HepG2 (cell line): ENCODE measurements around the gene SRSF1. TPM values are rescaled to one million over a fixed set of nuclear protein-coding genes. Genes with fewer than 3 reads are reported as not detected.
A peak's percentile ranks its signal among the peaks of the same experiment; 100 is the strongest.

Experiments
- AHDC1 ChIP-seq: sonication (generic); formaldehyde crosslinking; IDR thresholded peaks from 2 replicates; pipeline ENCODE4 v1.5.1; 2020; ENCODE audit warnings: mild to moderate bottlenecking, missing genetic modification reagents, borderline replicate concordance
- AHR ChIP-seq: IDR thresholded peaks from 2 replicates; pipeline ENCODE4 v1.6.1; 2018; ENCODE audit warnings: missing genetic modification reagents, missing compliant biosample characterization
- ATF2 ChIP-seq: sonication (generic); formaldehyde crosslinking; IDR thresholded peaks from 2 replicates; pipeline ENCODE4 v1.4.0; 2020; ENCODE audit warnings: missing genetic modification reagents
- BRF2 ChIP-seq: sonication (generic); formaldehyde crosslinking; IDR thresholded peaks from 2 replicates; pipeline ENCODE4 v1.8.1; 2022; ENCODE audit warnings: mild to moderate bottlenecking, missing genetic modification reagents
- DDIT3 ChIP-seq: sonication (generic); formaldehyde crosslinking; IDR thresholded peaks from 2 replicates; pipeline ENCODE4 v1.4.0; 2020; ENCODE audit warnings: mild to moderate bottlenecking, missing genetic modification reagents
- GTF3A ChIP-seq: sonication (generic); formaldehyde crosslinking; conservative IDR thresholded peaks from 2 replicates; pipeline ENCODE4 v1.4.0; 2020; ENCODE audit warnings: mild to moderate bottlenecking, missing genetic modification reagents
- KDM2A ChIP-seq: sonication (generic); formaldehyde crosslinking; IDR thresholded peaks from 2 replicates; pipeline ENCODE4 v1.4.0; 2020; ENCODE audit warnings: low read depth, missing genetic modification reagents, borderline replicate concordance
- NR2F2 ChIP-seq: IDR thresholded peaks from 2 replicates; pipeline ENCODE4 v1.6.1; 2012; ENCODE audit warnings: low read depth, inconsistent platforms, borderline replicate concordance
- RCOR2 ChIP-seq: IDR thresholded peaks from 2 replicates; pipeline ENCODE4 v1.6.1; 2016; ENCODE audit warnings: missing biosample characterization, missing genetic modification reagents
- ZBTB38 ChIP-seq: sonication (generic); formaldehyde crosslinking; IDR thresholded peaks from 2 replicates; pipeline ENCODE4 v1.5.1; 2020; ENCODE audit warnings: mild to moderate bottlenecking, missing genetic modification reagents
- ZIK1 ChIP-seq: sonication (generic); formaldehyde crosslinking; IDR thresholded peaks from 2 replicates; pipeline ENCODE4 v1.5.0; 2020; ENCODE audit warnings: mild to moderate bottlenecking, low read depth, missing genetic modification reagents, borderline replicate concordance
- ZNF331 ChIP-seq: sonication (generic); formaldehyde crosslinking; IDR thresholded peaks from 2 replicates; pipeline ENCODE4 v1.4.0; 2020; ENCODE audit warnings: missing genetic modification reagents
- ZNF468 ChIP-seq: sonication (generic); formaldehyde crosslinking; IDR thresholded peaks from 2 replicates; pipeline ENCODE4 v1.8.0; 2022; ENCODE audit warnings: mild to moderate bottlenecking, moderate library complexity, missing genetic modification reagents
- ZNF672 ChIP-seq: sonication (generic); formaldehyde crosslinking; IDR thresholded peaks from 2 replicates; pipeline ENCODE4 v1.8.1; 2022; ENCODE audit warnings: missing genetic modification reagents
- ZNF713 ChIP-seq: sonication (generic); formaldehyde crosslinking; IDR thresholded peaks from 2 replicates; pipeline ENCODE4 v1.4.0; 2020; ENCODE audit warnings: mild to moderate bottlenecking, missing genetic modification reagents
- ZNF83 ChIP-seq: sonication (generic); formaldehyde crosslinking; IDR thresholded peaks from 2 replicates; pipeline ENCODE4 v1.4.0; 2020; ENCODE audit warnings: missing genetic modification reagents, mild to moderate bottlenecking, borderline replicate concordance
- polyA plus RNA-seq, 8 experiments: library from polyadenylated mRNA; depleted of rRNA in 3 of 8; stranded (reverse) in 7 of 8; unstranded in 1 of 8; fragments of >200 nt; fragmentation: Illumina TruSeq in 4 of 8; extraction: Trizol in 4 of 8; gene quantifications; 2 replicates each; pipeline versions ENCODE4 v1.2.1 to v1.2.3, GENCODE V29; 2011 to 2016; ENCODE audit warnings: low read depth in 4 of 8, missing spikeins in 1 of 8, mixed read lengths in 1 of 8; ENCODE audit not compliant: insufficient read depth in 1 of 8
- total RNA-seq, 5 experiments: library from RNA; depleted of rRNA; stranded (reverse); fragments of >200 nt; fragmentation: Illumina TruSeq; extraction: Trizol; gene quantifications; 2 replicates each; pipeline ENCODE4 v1.2.3, GENCODE V29; 2016; ENCODE audit warnings: low read depth in 1 of 5

SRSF1 gene
- total and polyA plus RNA-seq, 2 of the 13 experiments (the other 11 are each of a cell fraction or from before 2014, with no cell fraction given) = 142 to 445 TPM

DNA sequence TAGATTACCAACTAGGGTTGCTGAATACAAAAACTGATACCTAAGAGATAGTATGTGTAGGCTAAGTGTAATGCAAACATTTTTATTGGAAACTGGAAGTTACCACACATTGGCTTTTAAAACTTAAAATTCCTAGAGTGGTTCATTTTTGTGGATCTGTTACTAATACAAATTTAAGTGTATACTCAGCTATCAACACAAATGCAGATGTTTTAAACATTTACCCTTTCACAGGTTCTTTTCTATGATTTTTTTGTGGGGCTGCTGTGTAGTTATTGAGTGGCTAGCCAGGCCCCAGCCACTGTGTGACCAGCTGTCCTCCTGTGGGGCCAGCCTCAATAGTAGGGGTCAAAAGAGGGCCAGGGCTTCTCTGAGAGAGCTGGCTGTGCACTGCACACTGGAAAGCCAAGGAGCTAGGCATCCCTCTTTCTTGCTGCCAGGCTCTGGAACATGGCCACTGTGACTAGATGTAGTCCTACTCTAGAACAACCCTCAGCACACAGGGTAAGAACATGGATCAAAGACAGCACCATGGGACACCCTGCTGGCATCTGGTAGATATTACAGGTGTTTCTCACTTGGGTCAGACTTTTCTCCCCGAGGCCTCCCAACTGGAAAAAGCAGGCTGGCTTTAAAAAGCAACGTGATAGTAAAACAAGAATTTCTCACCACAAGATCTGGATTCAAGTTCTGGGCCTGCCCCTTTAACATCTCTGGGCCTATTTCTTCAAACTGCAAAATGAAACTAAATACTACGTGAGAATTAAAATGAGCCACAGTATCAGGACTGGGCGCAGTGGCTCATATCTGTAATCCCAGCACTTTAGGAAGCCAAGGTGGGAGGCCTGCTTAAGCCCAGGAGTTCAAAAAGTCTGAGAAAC, 11.7 kb downstream of the SRSF1 start (continued):
- TF ChIP-seq ZIK1 (no peak), RCOR2 (CRISPR knock-in tag) (peak; percentile 25; the same call in 1 of the 2 replicates), GTF3A (CRISPR knock-in tag) (0 out of 2 replicates have a peak, but pooled peaks have one; percentile 32), ATF2 (CRISPR knock-in tag) (0 out of 2 replicates have a peak, but pooled peaks have one; percentile 41), ZBTB38 (CRISPR knock-in tag) (no peak), DDIT3 (CRISPR knock-in tag) (no peak), ZNF331 (peak; percentile 33; the same call in 1 of the 2 replicates), AHR (CRISPR knock-in tag) (no peak), KDM2A (peak; percentile 79), ZNF672 (CRISPR knock-in tag) (no peak), BRF2 (CRISPR knock-in tag) (peak; percentile 19; the same call in 1 of the 2 replicates), ZNF713 (no peak), NR2F2 (no peak), AHDC1 (0 out of 2 replicates have a peak, but pooled peaks have one; percentile 37), ZNF468 (CRISPR knock-in tag) (no peak), ZNF83 (CRISPR knock-in tag) (no peak)
